GM21526 (cell line): ENCODE data around the gene ECSCR.

Source experiments
- ATAC-seq: cut with Tn5 transposase; IDR thresholded peaks from one replicate; pipeline ENCODE4 v1.9.1; 2021; ENCODE audit warnings: moderate library complexity; ENCODE audit not compliant: unreplicated experiment, low FRiP score

Gene ECSCR

DNA sequence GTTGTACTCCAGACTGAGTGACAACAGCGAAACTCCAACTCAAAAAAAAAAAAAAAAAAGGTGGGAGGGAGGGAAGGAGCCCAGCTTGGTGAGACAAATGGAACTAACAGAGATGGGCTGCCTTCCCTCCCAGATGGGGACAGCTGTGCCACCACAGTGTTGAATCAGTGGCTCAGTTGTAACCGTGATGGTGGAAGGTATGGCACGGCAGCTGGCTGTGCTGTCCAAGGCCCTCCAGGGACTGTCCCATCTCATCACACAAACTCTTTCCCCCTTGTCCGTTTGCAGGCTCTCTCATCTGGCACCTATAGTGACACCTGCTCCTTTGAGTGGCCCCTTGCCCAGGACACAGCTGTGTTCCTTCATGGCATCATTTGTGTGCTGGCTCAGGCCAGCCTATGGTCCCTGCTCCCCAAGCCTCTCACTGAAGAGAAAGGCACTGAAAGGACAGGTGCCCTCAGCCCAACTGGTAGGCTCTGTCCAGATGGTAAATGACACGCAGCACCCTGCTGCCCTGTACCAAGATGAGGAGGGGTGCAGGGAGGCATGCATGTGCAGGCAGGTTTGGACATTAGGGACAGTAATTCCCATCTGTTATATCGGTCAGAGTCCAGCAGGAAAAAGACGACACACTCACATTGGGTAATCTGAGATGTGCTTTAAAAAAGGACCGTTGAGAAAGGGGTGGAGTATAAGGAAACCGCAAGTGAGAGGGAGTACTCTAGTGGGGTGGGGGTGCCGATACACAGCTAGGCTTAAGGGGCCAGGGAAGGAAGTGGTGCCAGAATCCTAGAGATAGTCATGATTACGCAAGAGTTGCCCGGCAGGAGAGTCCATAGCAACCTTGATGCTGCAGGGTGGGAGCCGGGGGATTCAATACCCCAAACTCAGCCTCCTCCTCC, 12.6 kb upstream of the ECSCR start:
- ATAC-seq: no peak

DNA sequence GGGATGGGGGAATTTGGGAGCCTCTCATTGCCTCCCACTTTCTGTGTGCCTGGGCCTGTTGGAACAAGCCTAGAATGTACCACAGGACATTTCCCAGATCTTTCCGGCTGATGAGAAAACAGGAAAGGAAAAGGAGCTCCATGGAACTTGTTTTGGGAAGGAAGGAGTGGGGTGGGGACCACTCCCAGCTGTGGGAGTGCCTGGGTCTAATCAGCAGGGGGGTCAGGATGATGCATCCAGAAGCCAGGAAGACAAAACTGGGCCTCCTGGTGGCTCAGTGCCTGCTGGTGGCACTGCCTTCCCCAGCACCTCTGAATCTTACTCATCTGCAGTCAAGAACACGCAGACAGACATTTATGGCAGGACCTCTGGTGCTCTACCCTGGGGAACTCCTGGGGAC, 11.0 kb upstream of the ECSCR start:
- no peak for ATAC-seq

DNA sequence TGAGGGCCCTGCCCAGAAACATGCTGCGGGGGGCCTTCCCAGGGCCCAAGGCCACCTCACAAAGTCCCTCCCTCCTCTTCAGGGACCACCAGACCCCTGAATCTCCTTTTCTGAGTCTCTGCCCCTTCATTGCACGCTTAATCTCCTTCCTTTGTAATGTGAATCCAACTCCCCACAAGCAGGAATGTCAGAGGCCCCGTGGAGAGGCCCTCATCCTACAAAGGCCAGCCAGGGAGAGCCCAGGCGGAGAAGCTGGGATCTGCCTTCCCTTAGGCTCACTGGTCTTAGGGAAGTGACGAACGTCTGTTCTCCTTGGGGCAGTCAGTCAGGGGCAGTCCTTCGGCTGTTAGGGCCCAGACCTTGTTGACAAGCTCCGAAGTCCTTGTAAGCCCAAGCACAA, 10.6 kb upstream of the ECSCR start:
- ATAC-seq: no peak

DNA sequence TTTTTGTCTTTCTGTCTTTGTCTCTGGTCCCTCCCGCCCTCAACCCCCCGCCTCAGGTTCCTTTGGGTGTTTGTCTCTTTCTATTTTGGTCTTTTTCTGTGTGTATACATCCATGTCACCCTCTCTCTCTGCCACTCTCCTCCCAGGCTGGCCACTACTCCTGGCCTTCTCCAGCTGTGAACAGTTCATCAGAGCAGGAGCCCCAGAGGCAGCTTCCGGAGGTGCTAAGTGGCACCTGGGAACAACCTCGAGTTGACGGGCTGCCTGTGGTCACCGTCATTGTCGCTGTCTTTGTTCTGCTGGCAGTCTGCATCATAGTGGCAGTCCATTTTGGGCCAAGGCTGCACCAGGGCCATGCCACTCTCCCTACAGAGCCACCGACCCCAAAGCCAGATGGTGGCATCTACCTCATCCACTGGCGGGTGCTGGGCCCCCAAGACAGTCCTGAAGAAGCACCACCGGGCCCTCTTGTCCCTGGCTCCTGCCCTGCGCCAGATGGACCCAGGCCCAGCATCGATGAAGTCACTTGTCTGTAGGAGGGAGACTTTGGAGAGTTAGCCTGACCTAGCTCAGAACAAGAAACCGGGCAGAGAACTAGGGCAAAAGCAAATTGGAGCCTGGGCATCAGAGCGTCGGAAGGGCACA, 10.0 kb upstream of the ECSCR start:
- ATAC-seq: no peak

DNA sequence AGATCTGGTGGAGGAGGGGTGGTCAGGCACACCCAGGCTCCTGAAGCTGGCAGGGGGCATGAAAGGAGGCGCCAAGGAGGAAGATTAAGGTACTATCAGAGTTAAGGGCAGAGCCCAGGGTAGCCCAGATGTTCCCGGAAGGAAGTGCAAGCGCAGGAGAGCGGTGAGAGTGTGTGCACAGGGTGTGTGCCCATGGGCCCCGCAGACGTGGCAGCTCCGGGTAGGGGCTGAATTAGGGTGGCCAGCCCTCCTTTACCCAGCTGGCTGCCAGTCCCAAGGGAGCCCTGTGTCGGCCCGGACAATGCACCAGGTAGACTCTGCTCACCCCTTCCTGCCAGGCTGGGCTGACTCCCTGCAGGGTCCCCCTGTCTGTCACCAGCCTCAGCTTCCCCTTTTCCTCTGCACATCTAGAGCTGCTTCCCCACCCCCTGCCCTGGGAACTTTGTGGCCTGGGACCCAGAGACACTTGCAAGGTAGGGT, 8.3 kb upstream of the ECSCR start, which contains the start of gene SMIM33:
TSS of gene SMIM33 (plus strand) at position 184 of the 480 bp plus-strand sequence. CDS start at position 302, 118 bp downstream.
- ATAC-seq: no peak

DNA sequence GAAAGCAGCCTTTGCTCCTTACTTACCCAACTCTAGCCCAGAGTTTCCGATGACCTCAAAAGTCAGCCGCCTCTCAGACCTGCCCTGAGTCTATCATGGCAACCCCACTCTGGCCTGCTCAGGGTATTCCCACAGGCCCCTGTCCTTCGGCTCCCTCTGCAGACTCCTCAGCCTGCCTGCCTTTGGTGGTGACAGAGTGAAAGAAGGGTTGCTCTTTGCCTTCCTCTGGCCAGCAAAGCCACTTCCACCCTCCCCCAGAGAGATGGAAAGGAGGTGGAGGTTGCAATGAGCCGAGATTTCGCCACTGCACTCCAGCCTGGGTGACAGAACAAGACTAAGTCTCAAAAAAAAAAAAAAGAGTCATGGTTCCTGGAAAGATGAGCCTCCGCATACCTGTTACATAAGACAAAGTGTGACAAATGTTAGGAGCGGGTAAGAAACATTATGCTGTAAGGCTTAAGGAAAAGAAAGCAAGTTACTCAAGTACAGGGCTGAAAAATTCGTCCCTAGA, 5.9 kb upstream of the ECSCR start:
- ATAC-seq: no peak

DNA sequence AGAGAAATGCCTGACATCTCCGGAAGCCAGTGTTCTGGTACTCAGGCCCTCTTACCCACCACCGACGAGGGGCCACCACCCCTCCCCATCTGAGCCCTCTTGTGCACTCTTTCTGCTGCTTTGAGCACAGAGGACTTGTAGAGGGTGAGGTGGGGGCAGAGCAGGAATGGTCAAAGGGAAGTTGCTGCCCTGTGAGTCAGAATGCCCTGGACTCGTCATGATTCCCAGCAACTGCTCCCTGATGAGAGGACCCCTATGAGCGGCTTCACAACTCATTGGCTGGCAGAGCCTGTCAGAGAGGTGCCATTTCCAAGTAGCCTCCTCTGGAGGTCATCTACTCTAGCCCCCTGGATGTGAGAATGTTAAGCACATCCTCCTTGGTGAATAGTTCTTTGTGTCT, 845 bp downstream of the ECSCR start:
- ATAC-seq: no peak

DNA sequence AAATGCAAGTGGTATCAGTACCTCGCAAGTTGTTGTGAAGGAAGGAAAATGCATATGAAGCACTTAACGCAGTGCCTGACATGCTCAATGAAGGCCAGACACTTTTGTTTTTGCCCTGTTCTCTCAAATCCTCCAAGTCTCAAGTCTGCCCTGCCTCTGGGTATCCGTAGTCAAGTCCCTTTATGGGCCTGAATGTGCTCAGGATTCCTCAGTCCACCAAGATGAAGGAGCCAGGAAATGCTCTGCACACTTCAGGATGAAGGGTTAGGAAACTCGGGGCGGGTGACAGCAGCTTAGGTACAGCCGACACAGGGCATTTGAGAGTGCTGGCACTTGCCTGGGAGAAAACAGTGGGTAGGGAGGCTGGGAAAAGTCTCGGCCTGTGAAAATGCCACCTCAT, 1.4 kb downstream of the ECSCR start:
- ATAC-seq: no peak

DNA sequence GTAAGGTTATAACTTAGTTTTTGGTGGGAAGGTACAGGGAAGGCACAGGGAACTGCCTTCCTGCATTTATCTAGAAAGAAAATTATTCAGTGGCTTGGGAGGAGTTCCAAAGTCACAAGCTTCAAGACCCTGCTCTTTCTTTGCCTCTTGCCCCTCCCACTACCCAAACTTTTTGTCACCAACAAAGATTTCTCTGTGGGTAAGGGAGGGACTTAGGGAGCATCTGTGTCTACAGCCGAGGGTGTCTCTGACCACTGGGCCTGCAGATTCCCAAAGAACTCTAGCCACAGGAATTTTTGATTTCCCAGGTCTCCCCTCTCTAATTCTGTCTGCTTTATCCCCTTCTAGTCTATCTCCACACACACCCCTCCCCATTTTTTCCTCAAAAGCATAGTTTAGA, 2.1 kb downstream of the ECSCR start:
- no peak for ATAC-seq

DNA sequence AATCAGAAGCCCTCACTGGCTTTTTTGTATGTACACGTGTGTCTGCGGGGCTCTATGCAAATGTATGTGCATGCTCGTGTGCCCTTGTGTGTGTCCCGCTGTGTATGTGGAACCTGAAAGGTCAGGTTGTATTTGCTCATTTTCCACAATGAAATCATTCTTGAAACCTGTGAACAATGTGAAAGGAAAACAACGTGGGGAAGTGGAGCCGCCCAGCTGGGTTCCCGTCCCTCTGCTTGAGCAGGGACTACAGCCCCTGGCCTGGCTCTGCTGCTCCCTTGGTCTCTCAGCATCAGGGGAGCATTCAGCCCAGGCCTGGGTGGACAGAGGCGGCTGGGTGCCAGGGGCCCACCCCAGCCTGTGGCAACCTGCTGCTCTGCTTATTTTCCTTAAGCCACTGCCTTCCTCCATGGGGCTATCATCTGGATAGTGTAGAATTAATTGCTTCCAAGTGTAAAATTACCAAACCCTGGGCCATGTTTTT, 3.0 kb downstream of the ECSCR start:
- ATAC-seq: no peak

DNA sequence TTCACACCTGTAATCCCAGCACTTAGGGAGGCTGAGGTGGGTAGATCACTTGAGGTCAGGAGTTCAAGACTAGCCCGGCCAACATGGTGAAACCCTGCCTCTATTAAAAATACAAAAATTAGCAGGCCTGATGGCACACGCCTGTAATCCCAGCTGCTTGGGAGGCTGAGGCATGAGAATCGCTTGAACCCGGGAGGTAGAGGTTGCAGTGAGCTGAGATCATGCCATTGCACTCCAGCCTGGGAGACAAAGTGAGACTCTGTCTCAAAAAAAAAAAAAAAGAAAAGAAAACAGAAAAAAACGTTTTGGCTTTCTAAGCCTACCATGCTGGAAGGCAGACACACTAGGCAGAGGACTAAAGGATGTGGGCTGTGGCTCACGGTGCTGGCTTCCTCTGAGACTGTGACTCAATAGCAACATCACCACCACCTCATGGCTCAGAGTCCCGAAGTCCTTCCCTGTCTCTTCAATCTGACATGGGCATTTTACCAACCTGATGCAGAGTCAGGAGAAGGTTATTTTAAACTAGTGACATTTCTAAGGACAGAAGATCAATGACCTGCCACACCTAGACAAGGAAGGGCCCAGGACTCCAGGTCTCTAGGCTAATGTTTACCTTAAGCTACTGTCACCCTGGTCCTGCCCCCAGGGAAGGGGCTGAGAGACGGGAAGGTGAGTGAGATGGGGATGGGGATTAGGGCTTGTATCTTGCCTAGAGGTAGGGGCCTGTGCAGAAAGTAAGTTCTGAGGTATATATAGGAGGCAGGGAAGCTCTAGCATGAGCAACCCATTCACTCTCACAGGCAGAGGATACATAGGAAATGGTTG, 3.7 kb downstream of the ECSCR start:
- ATAC-seq: peak; percentile 51

DNA sequence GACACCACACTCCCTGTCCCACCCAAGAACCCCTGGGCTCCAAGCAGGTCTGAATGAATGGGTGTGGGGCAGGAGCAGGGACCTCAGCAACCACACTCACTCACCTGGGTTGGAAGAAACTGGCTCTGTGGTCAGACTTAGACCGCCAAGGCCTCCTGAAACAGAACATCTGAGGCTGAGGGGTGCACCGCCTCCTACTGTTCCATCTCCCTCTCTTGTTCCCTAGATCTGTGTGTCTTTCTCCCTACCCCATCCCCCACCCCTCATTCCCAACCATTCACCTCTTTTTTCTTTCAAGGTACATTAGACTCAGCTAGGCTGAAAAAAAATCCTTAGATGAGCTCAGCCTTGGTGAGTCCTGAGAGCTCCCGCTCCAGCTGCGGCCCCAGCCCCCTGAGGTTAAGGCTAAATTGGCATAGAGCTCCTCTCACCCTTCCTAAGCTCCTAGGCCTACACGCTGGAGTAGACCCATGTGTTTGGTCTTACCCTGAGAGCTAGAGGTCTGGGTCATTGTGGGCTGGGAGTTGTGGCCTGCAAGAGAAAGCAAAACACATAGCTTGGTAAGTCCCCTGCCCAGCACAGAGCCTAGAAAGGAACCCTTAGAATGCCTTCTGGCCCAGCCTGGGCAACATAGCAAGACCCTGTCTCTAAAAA, 4.8 kb downstream of the ECSCR start:
- no peak for ATAC-seq

DNA sequence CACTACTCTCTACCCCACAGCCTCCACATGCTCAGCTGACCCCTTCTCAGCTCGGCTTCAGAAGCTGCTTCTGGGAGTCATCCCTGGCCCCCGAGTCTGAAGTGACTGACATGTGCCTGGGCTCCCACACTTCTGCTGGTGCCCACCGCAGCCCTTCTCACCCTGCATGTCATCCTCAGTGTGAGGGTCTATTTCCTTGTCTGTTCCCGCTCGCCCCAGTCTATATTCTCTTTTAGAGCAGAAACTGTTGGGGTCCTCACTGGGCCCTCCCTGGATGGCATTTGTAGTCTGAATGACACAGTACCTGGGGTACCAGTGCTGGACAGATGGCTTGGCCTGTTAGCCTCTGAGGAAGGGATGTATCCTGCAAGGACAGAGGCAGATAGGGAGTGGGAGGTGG, 5.3 kb downstream of the ECSCR start:
- ATAC-seq: no peak

DNA sequence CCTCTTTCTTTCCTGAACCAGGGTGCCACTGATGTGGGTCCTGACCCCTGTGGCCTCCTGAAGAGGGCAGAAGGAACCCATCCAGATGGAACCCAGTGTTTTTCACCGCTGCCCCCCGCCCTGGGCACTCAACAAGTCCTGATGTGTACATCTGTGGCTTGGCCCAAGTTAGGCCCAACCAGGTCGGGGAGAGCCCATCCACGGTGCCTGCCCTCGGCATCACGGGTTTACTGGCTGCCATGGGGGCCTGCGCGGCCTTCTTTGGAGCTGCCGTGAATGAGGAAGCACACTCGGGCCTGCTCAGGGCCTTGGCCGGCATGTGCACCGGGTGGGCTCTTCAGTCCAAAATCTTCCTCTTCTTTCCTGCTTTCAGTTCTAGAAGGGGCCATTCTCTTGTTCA, 5.8 kb downstream of the ECSCR start:
- ATAC-seq: no peak

DNA sequence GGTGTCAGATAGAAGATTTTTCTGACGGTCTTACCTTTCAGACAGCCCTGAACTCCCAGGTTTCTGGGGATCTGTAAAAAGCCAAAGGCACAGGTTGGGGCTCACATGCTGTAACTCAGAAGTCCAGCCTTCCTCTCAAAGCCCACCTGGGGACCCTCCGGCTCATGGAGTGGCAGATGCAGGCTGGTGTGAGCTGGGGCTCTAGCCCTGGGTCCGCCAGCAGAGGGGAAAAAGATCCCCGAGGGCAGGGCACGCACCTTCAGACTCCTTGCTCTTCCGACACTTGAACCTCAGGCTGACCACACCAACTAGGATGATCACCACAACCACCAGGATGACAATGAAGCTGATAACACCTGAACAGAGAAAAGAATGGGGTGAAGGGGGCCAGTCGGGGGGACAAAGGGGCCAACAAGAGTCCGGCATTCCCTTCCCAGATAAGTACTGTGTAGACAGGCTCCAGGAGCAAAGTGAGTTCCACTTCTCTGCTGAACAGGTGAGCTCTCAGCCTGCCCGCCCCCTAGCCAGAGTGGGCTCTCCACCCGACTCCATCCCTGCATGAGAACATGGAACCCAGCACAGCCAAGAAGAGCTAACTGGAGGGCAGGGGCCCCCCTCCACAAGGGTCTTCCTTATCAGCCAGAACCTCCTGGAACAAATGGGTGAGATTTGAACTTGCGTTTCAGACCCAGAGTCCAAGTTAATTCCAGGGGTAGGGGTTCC, 7.8 kb downstream of the ECSCR start:
- no peak for ATAC-seq

DNA sequence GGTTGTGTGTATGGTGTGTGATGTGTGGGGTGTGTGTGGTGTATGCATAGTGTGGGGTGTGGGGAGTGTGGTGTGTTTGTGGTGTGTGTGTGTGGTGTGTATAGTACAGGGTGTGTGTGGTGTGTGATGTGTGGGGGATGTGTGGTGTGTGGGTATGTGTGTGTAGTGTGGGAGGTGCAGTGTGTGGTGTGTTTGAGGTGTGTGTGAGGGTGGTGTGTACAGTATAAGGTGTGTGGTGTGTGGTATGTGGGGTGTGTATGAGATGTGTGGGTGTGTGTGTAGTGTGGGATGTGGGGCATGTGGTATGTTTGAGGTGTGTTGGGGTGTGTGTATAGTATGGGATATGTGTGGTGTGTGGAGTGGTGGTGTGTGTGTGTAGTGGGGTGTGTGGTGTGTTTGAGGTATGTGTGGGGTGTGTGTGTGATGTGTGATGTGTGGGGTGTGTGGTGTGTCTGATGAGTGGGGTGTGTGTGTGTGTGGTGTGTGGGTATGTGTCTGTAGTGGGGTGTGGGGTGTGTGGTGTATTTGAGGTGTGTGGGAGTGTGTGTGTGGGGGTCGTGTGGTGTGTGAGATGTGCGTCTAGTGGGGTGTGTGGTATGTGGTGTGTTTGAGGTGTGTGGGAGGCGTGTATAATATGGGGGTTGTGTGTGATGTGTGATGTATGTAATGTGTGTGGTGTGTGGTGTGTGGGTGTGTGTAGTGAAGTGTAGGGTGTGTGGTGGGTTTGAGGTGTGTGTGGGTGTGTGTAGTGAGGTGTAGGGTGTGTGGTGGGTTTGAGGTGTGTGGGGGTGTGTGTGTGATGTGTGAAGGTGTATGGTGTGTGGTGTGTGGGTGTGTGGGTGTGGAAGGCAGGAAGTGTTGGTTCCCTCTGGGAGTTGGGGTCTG, 8.6 kb downstream of the ECSCR start:
- ATAC-seq: no peak

DNA sequence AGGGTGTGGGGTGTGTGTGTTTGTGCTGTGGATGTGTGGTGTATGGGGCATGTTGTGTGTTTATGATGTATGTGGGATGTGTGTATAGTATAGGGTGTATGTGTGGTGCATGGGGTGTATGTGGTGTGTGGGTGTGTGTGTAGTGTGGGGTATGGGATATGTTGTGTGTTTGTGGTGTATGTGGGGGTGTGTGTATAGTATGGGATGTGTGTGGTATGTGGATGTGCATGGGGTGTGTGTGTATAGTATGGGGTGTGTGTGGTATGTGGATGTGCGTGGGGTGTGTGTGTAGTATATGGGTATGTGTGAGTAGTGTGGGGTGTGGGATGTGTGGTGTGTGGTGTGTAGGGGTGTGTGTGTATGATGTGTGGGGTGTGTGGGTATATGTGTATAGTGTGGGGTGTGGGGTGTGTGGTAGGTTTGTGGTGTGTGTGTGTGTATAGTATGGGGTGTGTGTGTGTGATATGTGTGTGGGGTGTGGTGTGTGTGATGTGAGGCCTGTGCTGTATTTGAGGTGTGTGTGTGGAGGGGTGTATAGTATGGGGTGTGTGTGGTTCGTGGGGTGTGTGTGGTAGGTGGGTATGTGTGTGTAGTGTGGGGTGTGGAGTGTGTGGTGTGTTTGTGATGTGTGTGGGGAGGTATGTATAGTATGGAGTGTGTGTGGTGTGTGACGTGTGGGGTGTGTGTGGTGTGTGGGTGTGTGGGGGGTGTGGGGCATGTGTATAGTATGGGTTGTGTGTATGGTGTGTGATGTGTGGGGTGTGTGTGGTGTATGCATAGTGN, 10.5 kb downstream of the ECSCR start:
- ATAC-seq: no peak

DNA sequence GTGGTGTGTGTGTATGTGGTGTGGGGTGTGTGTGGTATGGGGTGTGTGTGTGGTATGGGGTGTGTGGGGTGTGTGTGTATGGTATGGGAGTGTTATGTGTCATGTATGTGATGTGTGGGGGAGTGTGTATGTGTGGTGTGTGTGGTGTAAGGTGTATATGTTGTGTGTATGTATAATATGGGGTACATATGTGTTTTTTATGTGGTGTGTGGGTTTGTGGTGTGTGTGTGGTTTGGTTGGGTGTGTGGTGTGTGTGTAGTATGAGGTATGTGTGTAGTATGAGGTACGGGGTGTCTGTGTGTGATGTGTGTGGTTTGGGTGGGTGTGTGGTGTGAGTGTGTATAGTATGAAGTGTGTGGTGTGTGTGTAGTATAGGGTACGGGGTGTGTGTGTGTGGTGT, 11.4 kb downstream of the ECSCR start:
- no peak for ATAC-seq
